Neural progenitor cell (in vitro differentiated cells): ENCODE results near the gene IQGAP2.

Source experiments
- EZH2 ChIP-seq: fragments of 200-600 bp; sonication (generic); IDR thresholded peaks from 2 replicates; pipeline ENCODE4 v1.6.1; 2017; ENCODE audit warnings: antibody characterized with exemption, mild to moderate bottlenecking, moderate library complexity
- TF ChIP-seq, protein P1 (sequence below): fragments of 200-600 bp; sonication (generic); IDR thresholded peaks from 2 replicates; pipeline ENCODE4 v1.5.1; 2017; ENCODE audit warnings: antibody characterized with exemption, mild to moderate bottlenecking

DNA sequence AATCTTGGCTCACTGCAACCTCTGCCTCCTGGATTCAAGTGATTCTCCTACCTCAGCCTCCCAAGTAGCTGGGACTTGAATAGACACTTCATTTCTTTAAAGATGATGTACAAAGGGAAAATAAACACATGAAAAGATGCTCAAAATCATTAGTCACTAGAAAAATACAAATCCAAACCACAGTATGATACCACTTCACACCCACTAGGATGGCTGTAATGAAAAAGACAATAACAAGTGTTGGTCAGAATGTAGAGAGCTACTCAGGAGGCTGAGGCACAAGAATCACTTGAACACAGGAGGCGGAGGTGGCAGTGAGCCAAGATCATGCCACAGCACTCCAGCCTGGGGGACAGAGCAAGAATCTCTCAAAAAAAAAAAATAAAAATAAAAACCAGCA, 207.1 kb downstream of the IQGAP2 start:
- TF ChIP-seq, protein P1, sequence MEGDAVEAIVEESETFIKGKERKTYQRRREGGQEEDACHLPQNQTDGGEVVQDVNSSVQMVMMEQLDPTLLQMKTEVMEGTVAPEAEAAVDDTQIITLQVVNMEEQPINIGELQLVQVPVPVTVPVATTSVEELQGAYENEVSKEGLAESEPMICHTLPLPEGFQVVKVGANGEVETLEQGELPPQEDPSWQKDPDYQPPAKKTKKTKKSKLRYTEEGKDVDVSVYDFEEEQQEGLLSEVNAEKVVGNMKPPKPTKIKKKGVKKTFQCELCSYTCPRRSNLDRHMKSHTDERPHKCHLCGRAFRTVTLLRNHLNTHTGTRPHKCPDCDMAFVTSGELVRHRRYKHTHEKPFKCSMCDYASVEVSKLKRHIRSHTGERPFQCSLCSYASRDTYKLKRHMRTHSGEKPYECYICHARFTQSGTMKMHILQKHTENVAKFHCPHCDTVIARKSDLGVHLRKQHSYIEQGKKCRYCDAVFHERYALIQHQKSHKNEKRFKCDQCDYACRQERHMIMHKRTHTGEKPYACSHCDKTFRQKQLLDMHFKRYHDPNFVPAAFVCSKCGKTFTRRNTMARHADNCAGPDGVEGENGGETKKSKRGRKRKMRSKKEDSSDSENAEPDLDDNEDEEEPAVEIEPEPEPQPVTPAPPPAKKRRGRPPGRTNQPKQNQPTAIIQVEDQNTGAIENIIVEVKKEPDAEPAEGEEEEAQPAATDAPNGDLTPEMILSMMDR, result no peak
- TF ChIP-seq EZH2, result no peak
